T-helper 17 cell (primary cell): ENCODE results near the gene CAMK2N1. TPM values are rescaled to one million over a fixed set of nuclear protein-coding genes. Genes with fewer than 3 reads are reported as not detected.

Experiments used
- ATAC-seq: fragments of 150-1000 bp; cut with Tn5 transposase; 2 replicates; pipeline ENCODE4 v1.10.0; 2021; ENCODE audit warnings: mild to moderate bottlenecking, moderate library complexity
- DNase-seq, 3 donors: peaks; one replicate each; pipeline versions ENCODE4 v3.0.0 to v3.0.0-alpha.2; 2020 to 2021
- H3K9me3 ChIP-seq: one replicate; pipeline ENCODE4 v1.7.0; 2013; ENCODE audit warnings: low read length, mild to moderate bottlenecking; ENCODE audit not compliant: control insufficient read depth, poor library complexity, severe bottlenecking
- H3K27ac Mint-ChIP-seq: one replicate; pipeline ENCODE4 v1.8.0; 2022; ENCODE audit warnings: mild to moderate bottlenecking, moderate library complexity, mixed read lengths
- H3K27me3 Mint-ChIP-seq: one replicate; pipeline ENCODE4 v1.8.0; 2022; ENCODE audit warnings: mixed read lengths
- H3K36me3 Mint-ChIP-seq: one replicate; pipeline ENCODE4 v1.8.0; 2022; ENCODE audit warnings: low read depth, mixed read lengths
- H3K4me1 Mint-ChIP-seq: one replicate; pipeline ENCODE4 v1.8.0; 2022; ENCODE audit warnings: mild to moderate bottlenecking, mixed read lengths
- H3K4me3 Mint-ChIP-seq: one replicate; pipeline ENCODE4 v1.8.0; 2022; ENCODE audit warnings: mild to moderate bottlenecking, moderate library complexity, mixed read lengths
- total RNA-seq, 4 donors: library from RNA in 2 of 4; stranded (reverse) in 2 of 4; gene quantifications; one replicate each; pipeline ENCODE4 v1.2.3 and lab custom pipeline; 2022 to 2026

CAMK2N1 gene
- total RNA-seq, 2 donors from 2014 or later, result 5.3 to 6.3 TPM

DNA sequence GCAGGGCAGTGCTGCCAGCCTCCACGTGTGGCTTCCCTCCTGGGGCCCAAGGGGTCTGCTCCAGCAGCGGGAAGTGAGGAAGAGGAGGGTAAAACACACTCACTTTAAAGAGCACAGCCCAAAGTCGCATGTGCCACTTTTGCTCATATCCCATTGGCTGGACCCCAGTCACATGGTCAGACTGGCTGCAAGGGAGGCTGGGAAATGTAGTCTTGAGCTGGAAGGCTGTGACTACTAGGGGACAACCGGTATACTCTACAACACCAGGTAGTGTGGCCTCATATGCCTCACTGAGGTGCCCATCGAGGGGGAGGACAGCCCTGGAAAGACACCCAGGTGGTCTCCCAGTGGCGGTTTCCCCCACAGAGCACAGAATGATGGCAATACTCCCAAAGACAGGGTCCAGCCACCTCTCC is 45.2 kb downstream of the CAMK2N1 start:
- ATAC-seq (peak; percentile 75), DNase-seq (peak in 2 of 3 donors; percentile 15 to 19)
- H3K4me3 Mint-ChIP-seq, result no peak overlapping the region
- H3K36me3 Mint-ChIP-seq, result no peaks in the 10 kb centered on the region
- no peaks in the 10 kb centered on the region for H3K9me3 ChIP-seq
- peaks cover 28% of the 10 kb centered on the region for H3K27me3 Mint-ChIP-seq
- H3K4me1 Mint-ChIP-seq, result peaks cover 2% of the 10 kb centered on the region
- H3K27ac Mint-ChIP-seq, result no peak overlapping the region

DNA sequence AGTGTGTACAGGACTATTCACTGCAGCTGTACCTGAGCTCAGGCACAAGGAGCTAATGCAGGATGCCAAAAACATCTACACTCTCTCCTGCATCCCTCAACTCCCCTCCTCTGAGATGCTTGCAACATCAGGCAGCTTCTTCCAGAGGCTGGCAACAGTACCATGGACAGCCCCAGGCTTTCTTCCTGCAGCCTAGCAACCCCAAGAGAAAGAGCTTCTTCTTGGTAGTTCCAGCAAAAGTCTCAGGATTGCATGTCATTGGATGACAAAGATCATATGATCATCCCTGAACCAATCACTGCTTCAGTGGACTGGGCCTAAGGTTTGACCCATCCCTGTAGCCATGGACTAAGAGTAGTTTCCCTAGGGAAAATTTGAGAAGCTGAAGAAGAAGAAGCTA is 46.7 kb downstream of the CAMK2N1 start:
- Mint-ChIP-seq H3K4me3 (no peak overlapping the region), H3K4me1 (peaks cover 2% of the 10 kb centered on the region), H3K27me3 (peaks cover 43% of the 10 kb centered on the region), H3K36me3 (peaks cover 5% of the 10 kb centered on the region), H3K27ac (no peak overlapping the region)
- H3K9me3 ChIP-seq, result no peaks in the 10 kb centered on the region
- ATAC-seq (no peak), DNase-seq (no peak)

DNA sequence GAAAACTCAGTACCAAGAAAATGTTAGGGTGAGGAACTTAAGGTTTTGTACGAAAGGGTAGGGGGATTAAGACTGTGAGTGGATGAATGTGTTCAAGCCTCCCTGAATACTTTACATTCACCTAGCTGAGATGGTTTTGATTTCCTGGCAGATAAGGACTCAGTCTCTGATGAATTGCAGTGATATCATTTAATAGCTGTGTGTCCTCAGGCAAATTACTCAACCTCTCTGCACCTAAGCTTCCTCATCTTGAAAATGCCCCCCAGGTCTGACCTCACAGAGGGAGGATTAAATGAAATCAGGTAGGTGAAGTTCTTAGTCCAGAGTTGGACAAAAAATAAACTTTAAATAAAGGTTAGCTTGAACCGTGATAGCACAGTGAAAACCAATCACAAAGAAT is 48.4 kb downstream of the CAMK2N1 start:
- Mint-ChIP-seq H3K27me3 (peaks cover 42% of the 10 kb centered on the region), H3K27ac (no peak overlapping the region), H3K36me3 (peaks cover 5% of the 10 kb centered on the region), H3K4me3 (no peak overlapping the region), H3K4me1 (peaks cover 2% of the 10 kb centered on the region)
- H3K9me3 ChIP-seq, result no peaks in the 10 kb centered on the region
- no peak for ATAC-seq
- DNase-seq, result no peak

DNA sequence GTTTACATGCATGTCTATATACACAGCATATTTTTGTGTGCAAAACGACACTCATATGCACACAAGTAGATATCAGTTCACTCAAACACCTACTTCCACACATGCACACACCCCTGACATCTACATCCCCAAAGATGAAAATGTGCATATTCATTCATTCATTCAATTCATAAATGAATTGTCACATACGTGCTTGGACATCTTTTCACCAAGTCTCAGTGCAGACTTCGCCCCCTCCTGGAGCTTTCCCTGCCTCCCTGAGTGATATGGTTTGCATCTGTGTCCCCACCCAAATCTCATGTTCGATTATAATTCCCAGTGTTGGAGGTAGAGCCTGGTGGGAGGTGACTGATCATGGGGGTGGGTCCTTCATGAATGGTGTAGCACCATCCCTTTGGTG is 53.1 kb downstream of the CAMK2N1 start:
- peaks cover 70% of the 10 kb centered on the region for H3K27me3 Mint-ChIP-seq
- ATAC-seq, result no peak
- no peaks in the 10 kb centered on the region for H3K4me1 Mint-ChIP-seq
- H3K27ac Mint-ChIP-seq, result no peak overlapping the region
- no peaks in the 10 kb centered on the region for H3K9me3 ChIP-seq
- H3K36me3 Mint-ChIP-seq, result peaks cover 5% of the 10 kb centered on the region
- H3K4me3 Mint-ChIP-seq, result no peak overlapping the region
- no peak for DNase-seq

Other genes starting within 250 kb of the CAMK2N1 start
- gene VWA5B1, start 195.3 kb downstream of the CAMK2N1 start, total RNA-seq, result under 1 TPM; 0.13 to 0.15 TPM
- 10 to 100 TPM; 14.7 to 21.8 TPM for gene MUL1, start 21.9 kb upstream of the CAMK2N1 start, total RNA-seq
- not detected for gene FAM43B, start 66.4 kb upstream of the CAMK2N1 start, total RNA-seq
- 1 to 10 TPM in 1 of 2 donors, not detected in 1; 1.1 TPM for gene CDA, start 102.9 kb upstream of the CAMK2N1 start, total RNA-seq
- 1 to 10 TPM; 9.6 to 9.8 TPM for gene PINK1, start 147.2 kb upstream of the CAMK2N1 start, total RNA-seq
- 100 to 1,000 TPM; 104 to 112 TPM for gene DDOST, start 175.2 kb upstream of the CAMK2N1 start, total RNA-seq
- gene KIF17, start 231.8 kb upstream of the CAMK2N1 start, total RNA-seq, result under 1 TPM in 1 of 2 donors, not detected in 1; 0.42 TPM
- gene SH2D5, start 246.5 kb upstream of the CAMK2N1 start, total RNA-seq, result not detected